ENCODE results near the gene PLGRKT.

GRCh38 chr9:5429873-5430564, 7.7 kb downstream of the PLGRKT start:
- TF ChIP-seq, protein P1, sequence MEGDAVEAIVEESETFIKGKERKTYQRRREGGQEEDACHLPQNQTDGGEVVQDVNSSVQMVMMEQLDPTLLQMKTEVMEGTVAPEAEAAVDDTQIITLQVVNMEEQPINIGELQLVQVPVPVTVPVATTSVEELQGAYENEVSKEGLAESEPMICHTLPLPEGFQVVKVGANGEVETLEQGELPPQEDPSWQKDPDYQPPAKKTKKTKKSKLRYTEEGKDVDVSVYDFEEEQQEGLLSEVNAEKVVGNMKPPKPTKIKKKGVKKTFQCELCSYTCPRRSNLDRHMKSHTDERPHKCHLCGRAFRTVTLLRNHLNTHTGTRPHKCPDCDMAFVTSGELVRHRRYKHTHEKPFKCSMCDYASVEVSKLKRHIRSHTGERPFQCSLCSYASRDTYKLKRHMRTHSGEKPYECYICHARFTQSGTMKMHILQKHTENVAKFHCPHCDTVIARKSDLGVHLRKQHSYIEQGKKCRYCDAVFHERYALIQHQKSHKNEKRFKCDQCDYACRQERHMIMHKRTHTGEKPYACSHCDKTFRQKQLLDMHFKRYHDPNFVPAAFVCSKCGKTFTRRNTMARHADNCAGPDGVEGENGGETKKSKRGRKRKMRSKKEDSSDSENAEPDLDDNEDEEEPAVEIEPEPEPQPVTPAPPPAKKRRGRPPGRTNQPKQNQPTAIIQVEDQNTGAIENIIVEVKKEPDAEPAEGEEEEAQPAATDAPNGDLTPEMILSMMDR (conservative IDR thresholded peaks at IDR 0.05; ENCODE audit: low read depth in 2 of 2), result no peak
- TF ChIP-seq POLR2AphosphoS5 (IDR thresholded peaks at IDR 0.05; ENCODE audit: low read depth) (no peak), CREB1 (CRISPR knock-in tag; IDR thresholded peaks at IDR 0.05; ENCODE audit: low read depth) (no peak), EZH2 (IDR thresholded peaks at IDR 0.05; ENCODE audit: low read depth, unreplicated experiment) (no peak), ZNF331 (CRISPR knock-in tag; IDR thresholded peaks at IDR 0.05; ENCODE audit: low read depth) (no peak), REST (IDR thresholded peaks at IDR 0.05; ENCODE audit: unreplicated experiment) (no peak), EZH2phosphoT487 (IDR thresholded peaks at IDR 0.05; ENCODE audit: unreplicated experiment) (no peak)
